ENCODE data around the gene ANKRD60.

GRCh38 chr20:58184063-58184462 is 44.4 kb downstream of the ANKRD60 start:
- TF ChIP-seq CTCF (conservative IDR thresholded peaks at IDR 0.05; ENCODE audit: low read depth, low read length) (no peak), EZH2 (IDR thresholded peaks at IDR 0.05; ENCODE audit: borderline replicate concordance, low read depth, low read length, poor library complexity, severe bottlenecking) (no peak)

Data from A673 (cell line).